Parathyroid adenoma (tissue), 2 donors: ENCODE results near the gene STON1.
"Not testable (repeated sequence)": the region's sequence is repeated elsewhere in the genome, so short reads cannot be mapped to it uniquely, and the experiment has no call there.

Source experiments
- H2AFZ ChIP-seq: fragments of 300-600 bp; sonication (generic); one replicate; pipeline ENCODE4 v1.7.0; 2017; ENCODE audit warnings: antibody characterized with exemption, mild to moderate bottlenecking
- H3K27ac ChIP-seq: fragments of 300-600 bp; sonication (generic); one replicate; pipeline ENCODE4 v1.7.0; 2017
- H3K27me3 ChIP-seq: fragments of 300-600 bp; sonication (generic); one replicate; pipeline ENCODE4 v1.7.0; 2017; ENCODE audit warnings: low read length; ENCODE audit not compliant: control insufficient read depth, insufficient read depth
- H3K36me3 ChIP-seq: fragments of 300-600 bp; sonication (generic); one replicate; pipeline ENCODE4 v1.7.0; 2017; ENCODE audit warnings: low read length; ENCODE audit not compliant: control insufficient read depth, insufficient read depth
- H3K4me1 ChIP-seq: fragments of 300-600 bp; sonication (generic); one replicate; pipeline ENCODE4 v1.7.0; 2017; ENCODE audit warnings: control low read depth
- H3K4me2 ChIP-seq: fragments of 300-600 bp; sonication (generic); one replicate; pipeline ENCODE4 v1.7.0; 2017; ENCODE audit warnings: low read length
- H3K4me3 ChIP-seq: fragments of 300-600 bp; sonication (generic); one replicate; pipeline ENCODE4 v1.7.0; 2017; ENCODE audit warnings: low read depth, low read length
- H3K79me2 ChIP-seq: fragments of 300-600 bp; sonication (generic); one replicate; pipeline ENCODE4 v1.7.0; 2017; ENCODE audit warnings: control low read depth
- H3K9ac ChIP-seq: fragments of 300-600 bp; sonication (generic); one replicate; pipeline ENCODE4 v1.7.0; 2017; ENCODE audit warnings: mild to moderate bottlenecking
- H3K9me3 ChIP-seq: fragments of 300-600 bp; sonication (generic); one replicate; pipeline ENCODE4 v1.7.0; 2017; ENCODE audit warnings: low read length; ENCODE audit not compliant: control insufficient read depth
- CTCF ChIP-seq: fragments of 300-600 bp; sonication (generic); IDR thresholded peaks from one replicate; pipeline ENCODE4 v1.7.0; 2017; ENCODE audit warnings: antibody characterized with exemption, mild to moderate bottlenecking
- donor health status: primary hyperparathyroidism.

Gene STON1

GRCh38 chr2:48514348-48515003 lies 15.5 kb upstream of the STON1 start:
- H3K4me1 ChIP-seq, result no peaks in the 10 kb centered on the region
- H3K27ac ChIP-seq, result no peak overlapping the region
- H3K36me3 ChIP-seq, result no peaks in the 10 kb centered on the region

GRCh38 chr2:48515513-48515985 lies 14.4 kb upstream of the STON1 start:
- no peaks in the 10 kb centered on the region for H3K27me3 ChIP-seq
- H3K9me3 ChIP-seq, result no peaks in the 10 kb centered on the region
- TF ChIP-seq CTCF, result no peak
- no peak overlapping the region for H2AFZ ChIP-seq
- H3K36me3 ChIP-seq, result no peaks in the 10 kb centered on the region
- H3K79me2 ChIP-seq, result no peaks in the 10 kb centered on the region
- H3K4me3 ChIP-seq, result no peak overlapping the region
- H3K4me2 ChIP-seq, result no peak overlapping the region
- H3K27ac ChIP-seq, result no peak overlapping the region
- H3K4me1 ChIP-seq, result no peaks in the 10 kb centered on the region
- no peak overlapping the region for H3K9ac ChIP-seq

More at GRCh38 chr2:48514348-48515003, 15.5 kb upstream of the STON1 start:
- H2AFZ ChIP-seq, result no peak overlapping the region
- no peaks in the 10 kb centered on the region for H3K9me3 ChIP-seq
- no peak overlapping the region for H3K4me3 ChIP-seq
- TF ChIP-seq CTCF, result no peak
- H3K79me2 ChIP-seq, result no peaks in the 10 kb centered on the region
- H3K9ac ChIP-seq, result no peak overlapping the region
- no peaks in the 10 kb centered on the region for H3K27me3 ChIP-seq
- H3K4me2 ChIP-seq, result no peak overlapping the region

GRCh38 chr2:48519593-48519992 lies 10.4 kb upstream of the STON1 start:
- H3K9ac ChIP-seq, result no peak overlapping the region
- no peaks in the 10 kb centered on the region for H3K27me3 ChIP-seq
- no peaks in the 10 kb centered on the region for H3K79me2 ChIP-seq
- H3K9me3 ChIP-seq, result no peaks in the 10 kb centered on the region
- no peaks in the 10 kb centered on the region for H3K4me1 ChIP-seq
- no peak overlapping the region for H3K27ac ChIP-seq
- no peak for TF ChIP-seq CTCF
- H3K4me2 ChIP-seq, result no peak overlapping the region
- H3K36me3 ChIP-seq, result no peaks in the 10 kb centered on the region
- H2AFZ ChIP-seq, result no peak overlapping the region
- no peak overlapping the region for H3K4me3 ChIP-seq

GRCh38 chr2:48524756-48525155 lies 5.2 kb upstream of the STON1 start:
- not testable (repeated sequence) for H3K4me3 ChIP-seq, H3K27ac ChIP-seq, H3K27me3 ChIP-seq, H3K36me3 ChIP-seq, H3K4me1 ChIP-seq, H3K9me3 ChIP-seq, H2AFZ ChIP-seq, H3K4me2 ChIP-seq, H3K9ac ChIP-seq, H3K79me2 ChIP-seq

GRCh38 chr2:48525269-48525943 lies 4.5 kb upstream of the STON1 start:
- Histone ChIP-seq H3K79me2 (no peaks in the 10 kb centered on the region), H3K4me3 (no peak overlapping the region), H3K4me1 (no peaks in the 10 kb centered on the region), H3K36me3 (no peaks in the 10 kb centered on the region), H3K4me2 (no peak overlapping the region), H3K9me3 (no peaks in the 10 kb centered on the region), H3K9ac (no peak overlapping the region), H2AFZ (no peak overlapping the region), H3K27me3 (no peaks in the 10 kb centered on the region), H3K27ac (peak overlapping the region; percentile 55)
- no peak for TF ChIP-seq CTCF
